ENCODE measurements around the gene E4F1.
A peak's percentile ranks its signal among the peaks of the same experiment; 100 is the strongest.
"Not testable (repeated sequence)": the region's sequence is repeated elsewhere in the genome, so short reads cannot be mapped to it uniquely, and the experiment has no call there.

The E4F1 gene

GRCh38 chr16:2199621-2200139 lies 23.7 kb upstream of the E4F1 start:
- H3K4me1 ChIP-seq (ENCODE audit: insufficient read depth, low read length) = no peaks in the 10 kb centered on the region; the same call in 1 of the 2 replicates
- H3K27ac ChIP-seq (ENCODE audit: low read length) = no peak overlapping the region
- no peaks in the 10 kb centered on the region for H3K9me3 ChIP-seq (ENCODE audit: insufficient read depth, low read depth, low read length)
- no peaks in the 10 kb centered on the region for H3K36me3 ChIP-seq (ENCODE audit: insufficient read depth, low read depth, low read length)
- H3K27me3 ChIP-seq (ENCODE audit: insufficient read depth, low read length) = peaks cover 59% of the 10 kb centered on the region
- H3K4me3 ChIP-seq (ENCODE audit: low read length) = no peak overlapping the region
- no peak overlapping the region for H3K9ac ChIP-seq (ENCODE audit: low read depth, low read length)

- H3K27me3 ChIP-seq (ENCODE audit: insufficient read depth, low read length) = peaks cover 53% of the 10 kb centered on the region
- H3K4me3 ChIP-seq (ENCODE audit: low read length) = no peak overlapping the region
- H3K36me3 ChIP-seq (ENCODE audit: insufficient read depth, low read depth, low read length) = no peaks in the 10 kb centered on the region
- no peak overlapping the region for H3K9ac ChIP-seq (ENCODE audit: low read depth, low read length)
- H3K27ac ChIP-seq (ENCODE audit: low read length) = no peak overlapping the region
- no peaks in the 10 kb centered on the region for H3K9me3 ChIP-seq (ENCODE audit: insufficient read depth, low read depth, low read length)
- no peaks in the 10 kb centered on the region; the same call in 1 of the 2 replicates for H3K4me1 ChIP-seq (ENCODE audit: insufficient read depth, low read length)
Measured at GRCh38 chr16:2200313-2200712, 23.1 kb upstream of the E4F1 start.

- H3K27me3 ChIP-seq (ENCODE audit: insufficient read depth, low read length) = peaks cover 32% of the 10 kb centered on the region
- H3K9me3 ChIP-seq (ENCODE audit: insufficient read depth, low read depth, low read length); H3K9ac ChIP-seq (ENCODE audit: low read depth, low read length); H3K4me3 ChIP-seq (ENCODE audit: low read length); H3K4me1 ChIP-seq (ENCODE audit: insufficient read depth, low read length); H3K27ac ChIP-seq (ENCODE audit: low read length): not testable (repeated sequence)
- H3K36me3 ChIP-seq (ENCODE audit: insufficient read depth, low read depth, low read length) = peaks cover 16% of the 10 kb centered on the region
Measured at GRCh38 chr16:2203119-2203688, 20.2 kb upstream of the E4F1 start.

GRCh38 chr16:2204416-2205103 lies 18.8 kb upstream of the E4F1 start:
- H3K4me3 ChIP-seq (ENCODE audit: low read length) = peak overlapping the region; percentile 88

GRCh38 chr16:2205104-2205966 lies 18.1 kb upstream of the E4F1 start, which contains the start of gene MLST8:
Gene MLST8 (plus strand): TSS chr16:2205454. CDS start chr16:2206086, 632 bp downstream.
- peaks cover 3% of the 10 kb centered on the region for H3K4me1 ChIP-seq (ENCODE audit: insufficient read depth, low read length)
- H3K4me3 ChIP-seq (ENCODE audit: low read length) = peak within 1 kb of the TSS; percentile 88

More at GRCh38 chr16:2204416-2205103, 18.8 kb upstream of the E4F1 start:
- H3K27me3 ChIP-seq (ENCODE audit: insufficient read depth, low read length) = peaks cover 18% of the 10 kb centered on the region
- H3K27ac ChIP-seq (ENCODE audit: low read length) = peak overlapping the region; percentile 94
- peak overlapping the region; percentile 94; the same call in 1 of the 2 replicates for H3K9ac ChIP-seq (ENCODE audit: low read depth, low read length)
- H3K9me3 ChIP-seq (ENCODE audit: insufficient read depth, low read depth, low read length) = no peaks in the 10 kb centered on the region
- H3K36me3 ChIP-seq (ENCODE audit: insufficient read depth, low read depth, low read length) = peaks cover 22% of the 10 kb centered on the region
- H3K4me1 ChIP-seq (ENCODE audit: insufficient read depth, low read length) = peaks cover 3% of the 10 kb centered on the region

GRCh38 chr16:2205967-2206313 lies 17.5 kb upstream of the E4F1 start:
- Histone ChIP-seq H3K9ac (ENCODE audit: low read depth, low read length) (peak overlapping the region; percentile 94), H3K4me1 (ENCODE audit: insufficient read depth, low read length) (peaks cover 4% of the 10 kb centered on the region), H3K9me3 (ENCODE audit: insufficient read depth, low read depth, low read length) (no peaks in the 10 kb centered on the region), H3K27me3 (ENCODE audit: insufficient read depth, low read length) (peaks cover 5% of the 10 kb centered on the region; the same call in 1 of the 2 replicates), H3K4me3 (ENCODE audit: low read length) (peak overlapping the region; percentile 88), H3K36me3 (ENCODE audit: insufficient read depth, low read depth, low read length) (peaks cover 22% of the 10 kb centered on the region), H3K27ac (ENCODE audit: low read length) (peak overlapping the region; percentile 94)

More at GRCh38 chr16:2205104-2205966, 18.1 kb upstream of the E4F1 start, which contains the start of gene MLST8:
- Histone ChIP-seq H3K9ac (ENCODE audit: low read depth, low read length) (peak within 1 kb of the TSS; percentile 94), H3K36me3 (ENCODE audit: insufficient read depth, low read depth, low read length) (peaks cover 22% of the 10 kb centered on the region), H3K27me3 (ENCODE audit: insufficient read depth, low read length) (peaks cover 11% of the 10 kb centered on the region), H3K9me3 (ENCODE audit: insufficient read depth, low read depth, low read length) (no peaks in the 10 kb centered on the region), H3K27ac (ENCODE audit: low read length) (peak within 1 kb of the TSS; percentile 94)

- Histone ChIP-seq H3K9ac (ENCODE audit: low read depth, low read length) (peak overlapping the region; percentile 94; the same call in 1 of the 2 replicates), H3K27ac (ENCODE audit: low read length) (peak overlapping the region; percentile 94), H3K36me3 (ENCODE audit: insufficient read depth, low read depth, low read length) (peaks cover 22% of the 10 kb centered on the region)
Measured at GRCh38 chr16:2206420-2206779, 17.0 kb upstream of the E4F1 start.

GRCh38 chr16:2206780-2207433 lies 16.5 kb upstream of the E4F1 start:
- H3K4me3 ChIP-seq (ENCODE audit: low read length) = no peak overlapping the region
- H3K27me3 ChIP-seq (ENCODE audit: insufficient read depth, low read length) = no peaks in the 10 kb centered on the region
- no peak overlapping the region for H3K27ac ChIP-seq (ENCODE audit: low read length)
- peaks cover 6% of the 10 kb centered on the region for H3K4me1 ChIP-seq (ENCODE audit: insufficient read depth, low read length)
- no peak overlapping the region for H3K9ac ChIP-seq (ENCODE audit: low read depth, low read length)
- no peaks in the 10 kb centered on the region for H3K9me3 ChIP-seq (ENCODE audit: insufficient read depth, low read depth, low read length)
- peaks cover 25% of the 10 kb centered on the region for H3K36me3 ChIP-seq (ENCODE audit: insufficient read depth, low read depth, low read length)

More at GRCh38 chr16:2206420-2206779, 17.0 kb upstream of the E4F1 start:
- Histone ChIP-seq H3K27me3 (ENCODE audit: insufficient read depth, low read length) (peaks cover 4% of the 10 kb centered on the region; the same call in 1 of the 2 replicates), H3K4me1 (ENCODE audit: insufficient read depth, low read length) (peaks cover 6% of the 10 kb centered on the region), H3K4me3 (ENCODE audit: low read length) (peak overlapping the region; percentile 88), H3K9me3 (ENCODE audit: insufficient read depth, low read depth, low read length) (no peaks in the 10 kb centered on the region)

- H3K36me3 ChIP-seq (ENCODE audit: insufficient read depth, low read depth, low read length) = peaks cover 35% of the 10 kb centered on the region
- no peak overlapping the region for H3K4me3 ChIP-seq (ENCODE audit: low read length)
- peaks cover 6% of the 10 kb centered on the region for H3K4me1 ChIP-seq (ENCODE audit: insufficient read depth, low read length)
- H3K27ac ChIP-seq (ENCODE audit: low read length) = no peak overlapping the region
- no peaks in the 10 kb centered on the region for H3K27me3 ChIP-seq (ENCODE audit: insufficient read depth, low read length)
- H3K9ac ChIP-seq (ENCODE audit: low read depth, low read length) = no peak overlapping the region
- no peaks in the 10 kb centered on the region for H3K9me3 ChIP-seq (ENCODE audit: insufficient read depth, low read depth, low read length)
Measured at GRCh38 chr16:2207872-2208271, 15.5 kb upstream of the E4F1 start.

GRCh38 chr16:2208308-2208707 lies 15.1 kb upstream of the E4F1 start:
- Histone ChIP-seq H3K9me3 (ENCODE audit: insufficient read depth, low read depth, low read length) (no peaks in the 10 kb centered on the region), H3K9ac (ENCODE audit: low read depth, low read length) (no peak overlapping the region), H3K27ac (ENCODE audit: low read length) (no peak overlapping the region), H3K4me3 (ENCODE audit: low read length) (no peak overlapping the region), H3K27me3 (ENCODE audit: insufficient read depth, low read length) (no peaks in the 10 kb centered on the region), H3K4me1 (ENCODE audit: insufficient read depth, low read length) (peaks cover 9% of the 10 kb centered on the region), H3K36me3 (ENCODE audit: insufficient read depth, low read depth, low read length) (peaks cover 37% of the 10 kb centered on the region)

GRCh38 chr16:2208772-2209171 lies 14.6 kb upstream of the E4F1 start:
- H3K4me3 ChIP-seq (ENCODE audit: low read length) = no peak overlapping the region
- no peak overlapping the region for H3K27ac ChIP-seq (ENCODE audit: low read length)
- peaks cover 41% of the 10 kb centered on the region for H3K36me3 ChIP-seq (ENCODE audit: insufficient read depth, low read depth, low read length)
- H3K9ac ChIP-seq (ENCODE audit: low read depth, low read length) = no peak overlapping the region
- no peaks in the 10 kb centered on the region for H3K27me3 ChIP-seq (ENCODE audit: insufficient read depth, low read length)
- no peaks in the 10 kb centered on the region for H3K9me3 ChIP-seq (ENCODE audit: insufficient read depth, low read depth, low read length)
- peaks cover 12% of the 10 kb centered on the region for H3K4me1 ChIP-seq (ENCODE audit: insufficient read depth, low read length)

Data from iPS-20b (cell line).